ENCODE results near the gene SOX6.

- peak in 1 of 3 experiments; percentile 3 for TF ChIP-seq CTCF (optimal IDR thresholded peaks at IDR 0.05 in 1 of 3, IDR thresholded peaks at IDR 0.05 in 1 of 3, conservative IDR thresholded peaks at IDR 0.05 in 1 of 3; ENCODE audit: extremely low read depth in 1 of 3, insufficient read depth in 2 of 3, low read length in 3 of 3)
- TF ChIP-seq EZH2 (IDR thresholded peaks at IDR 0.05; ENCODE audit: low read length) = no peak
These were observed 418.7 kb downstream of the SOX6 start for GRCh38 chr11:15937601-15938120.

Data from keratinocyte (primary cell).